Measurements from ENCODE around the gene CUX1. TPM values are rescaled to one million over a fixed set of nuclear protein-coding genes. Genes with fewer than 3 reads are reported as not detected.

CUX1 gene
- total and polyA plus RNA-seq, 2 of the 13 experiments (the other 11 are each of a cell fraction or from before 2014, with no cell fraction given) = 13.7 to 14.9 TPM

DNA sequence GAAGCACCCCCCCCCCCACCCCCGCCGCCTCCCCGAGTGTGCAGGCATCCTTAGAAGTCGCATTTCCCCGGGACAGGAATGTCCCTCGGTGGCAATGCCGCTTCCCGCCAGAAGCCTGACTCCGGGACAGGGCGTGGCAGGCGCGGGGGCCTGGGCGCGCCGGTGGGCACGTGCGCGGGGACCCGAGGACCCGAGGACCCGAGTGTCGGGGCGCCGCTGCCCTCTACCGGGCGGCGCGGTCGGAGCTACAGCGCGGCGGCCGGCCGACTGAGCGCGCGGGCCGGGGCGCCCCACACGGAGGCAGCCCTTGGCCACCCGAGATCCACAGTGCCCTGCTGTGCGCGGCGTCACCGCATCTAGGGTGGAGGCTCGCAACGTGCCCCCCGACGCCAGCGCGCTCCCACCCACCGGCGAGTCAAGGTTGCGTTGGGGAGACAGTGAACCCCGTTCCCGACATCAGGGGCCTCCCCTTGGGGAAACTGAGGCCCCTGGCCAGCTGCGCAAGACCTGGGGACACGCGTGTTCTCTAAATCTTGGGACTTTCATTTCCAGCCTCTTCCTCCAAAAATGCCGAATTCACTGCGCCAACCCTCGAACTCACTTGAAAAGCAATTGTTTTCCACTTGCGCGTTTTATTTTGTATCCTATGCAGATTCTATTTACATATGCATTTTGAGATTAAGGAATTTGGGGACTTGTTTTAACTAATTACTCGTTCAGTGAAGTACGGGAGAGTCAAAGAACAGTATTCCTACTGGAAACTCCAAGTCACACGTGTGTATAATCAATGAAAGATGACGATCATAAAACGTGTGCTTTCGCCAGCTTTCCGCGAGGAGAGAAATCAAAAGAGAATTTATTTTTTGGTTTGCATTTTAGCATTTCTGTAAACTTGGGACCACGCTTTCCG is 3.1 kb upstream of the CUX1 start (continued):
- TF ChIP-seq, protein P1, sequence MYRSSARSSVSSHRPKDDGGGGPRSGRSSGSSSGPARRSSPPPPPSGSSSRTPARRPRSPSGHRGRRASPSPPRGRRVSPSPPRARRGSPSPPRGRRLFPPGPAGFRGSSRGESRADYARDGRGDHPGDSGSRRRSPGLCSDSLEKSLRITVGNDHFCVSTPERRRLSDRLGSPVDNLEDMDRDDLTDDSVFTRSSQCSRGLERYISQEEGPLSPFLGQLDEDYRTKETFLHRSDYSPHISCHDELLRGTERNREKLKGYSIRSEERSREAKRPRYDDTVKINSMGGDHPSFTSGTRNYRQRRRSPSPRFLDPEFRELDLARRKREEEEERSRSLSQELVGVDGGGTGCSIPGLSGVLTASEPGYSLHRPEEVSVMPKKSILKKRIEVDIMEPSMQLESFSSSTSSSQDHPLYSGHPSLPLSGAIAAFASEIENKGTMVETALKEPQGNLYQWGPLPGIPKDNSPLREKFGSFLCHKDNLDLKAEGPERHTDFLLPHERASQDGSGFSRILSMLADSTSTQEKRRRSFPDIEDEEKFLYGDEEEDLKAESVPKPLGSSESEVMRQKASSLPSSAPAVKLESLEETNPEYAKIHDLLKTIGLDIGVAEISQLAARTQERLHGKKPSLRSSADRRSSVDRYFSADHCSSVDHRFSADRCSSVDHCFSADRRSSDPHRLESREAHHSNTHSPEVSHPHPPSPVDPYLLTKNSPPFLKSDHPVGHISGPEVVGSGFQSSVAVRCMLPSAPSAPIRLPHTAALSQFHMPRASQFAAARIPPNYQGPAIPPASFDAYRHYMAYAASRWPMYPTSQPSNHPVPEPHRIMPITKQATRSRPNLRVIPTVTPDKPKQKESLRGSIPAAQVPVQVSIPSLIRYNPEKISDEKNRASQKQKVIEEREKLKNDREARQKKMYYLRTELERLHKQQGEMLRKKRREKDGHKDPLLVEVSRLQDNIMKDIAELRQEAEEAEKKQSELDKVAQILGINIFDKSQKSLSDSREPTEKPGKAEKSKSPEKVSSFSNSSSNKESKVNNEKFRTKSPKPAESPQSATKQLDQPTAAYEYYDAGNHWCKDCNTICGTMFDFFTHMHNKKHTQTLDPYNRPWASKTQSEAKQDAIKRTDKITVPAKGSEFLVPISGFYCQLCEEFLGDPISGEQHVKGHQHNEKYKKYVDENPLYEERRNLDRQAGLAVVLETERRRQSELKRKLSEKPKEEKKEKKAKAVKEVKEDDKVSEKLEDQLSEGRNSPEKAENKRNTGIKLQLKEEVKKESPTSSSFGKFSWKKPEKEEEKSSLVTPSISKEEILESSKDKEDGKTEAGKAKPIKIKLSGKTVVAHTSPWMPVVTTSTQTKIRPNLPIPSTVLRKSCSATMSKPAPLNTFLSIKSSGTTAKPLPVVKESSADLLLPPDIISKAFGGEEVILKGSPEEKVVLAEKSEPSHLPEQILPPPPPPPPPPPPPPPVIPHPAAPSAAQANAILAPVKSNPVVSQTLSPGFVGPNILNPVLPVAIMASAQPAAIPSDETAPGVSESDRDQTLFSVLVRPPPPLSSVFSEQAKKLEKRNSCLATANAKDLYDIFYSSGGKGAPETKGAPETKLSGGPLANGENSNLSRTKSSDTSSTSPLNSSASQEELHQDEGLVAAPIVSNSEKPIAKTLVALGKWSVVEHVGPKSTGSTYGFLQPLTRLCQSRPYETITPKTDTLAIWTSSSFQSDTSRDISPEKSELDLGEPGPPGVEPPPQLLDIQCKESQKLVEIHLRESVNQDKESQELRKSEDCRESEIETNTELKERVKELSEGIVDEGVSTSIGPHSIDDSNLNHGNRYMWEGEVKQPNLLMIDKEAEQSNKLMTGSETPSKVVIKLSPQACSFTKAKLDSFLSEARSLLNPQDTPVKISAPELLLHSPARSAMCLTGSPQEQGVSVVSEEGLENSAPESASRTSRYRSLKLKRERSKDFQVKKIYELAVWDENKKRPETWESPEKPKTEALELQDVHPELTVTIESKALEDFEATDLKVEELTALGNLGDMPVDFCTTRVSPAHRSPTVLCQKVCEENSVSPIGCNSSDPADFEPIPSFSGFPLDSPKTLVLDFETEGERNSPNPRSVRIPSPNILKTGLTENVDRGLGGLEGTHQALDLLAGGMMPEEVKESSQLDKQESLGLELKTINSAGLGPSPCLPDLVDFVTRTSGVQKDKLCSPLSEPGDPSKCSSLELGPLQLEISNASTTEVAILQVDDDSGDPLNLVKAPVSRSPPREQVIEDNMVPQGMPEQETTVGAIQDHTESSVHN (CRISPR knock-in tag; IDR thresholded peaks at IDR 0.05) = no peak
- TF ChIP-seq, protein P2, sequence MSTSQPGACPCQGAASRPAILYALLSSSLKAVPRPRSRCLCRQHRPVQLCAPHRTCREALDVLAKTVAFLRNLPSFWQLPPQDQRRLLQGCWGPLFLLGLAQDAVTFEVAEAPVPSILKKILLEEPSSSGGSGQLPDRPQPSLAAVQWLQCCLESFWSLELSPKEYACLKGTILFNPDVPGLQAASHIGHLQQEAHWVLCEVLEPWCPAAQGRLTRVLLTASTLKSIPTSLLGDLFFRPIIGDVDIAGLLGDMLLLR (CRISPR knock-in tag; IDR thresholded peaks at IDR 0.05) = peak; percentile 80; the same call in 1 of the 2 replicates
- TF ChIP-seq XRCC5 (optimal IDR thresholded peaks at IDR 0.05; ENCODE audit: low read length) (peak; percentile 55), KLF12 (CRISPR knock-in tag; IDR thresholded peaks at IDR 0.05; ENCODE audit: borderline replicate concordance) (peak; percentile 75), EEA1 (CRISPR knock-in tag; IDR thresholded peaks at IDR 0.05; ENCODE audit: borderline replicate concordance) (no peak), JUN (CRISPR knock-in tag; IDR thresholded peaks at IDR 0.05) (no peak), ZNF781 (CRISPR knock-in tag; IDR thresholded peaks at IDR 0.05; ENCODE audit: borderline replicate concordance, not compliant biosample characterization) (peak; percentile 16), ZC3H4 (CRISPR knock-in tag; IDR thresholded peaks at IDR 0.05; ENCODE audit: borderline replicate concordance) (no peak), SMARCC2 (IDR thresholded peaks at IDR 0.05) (no peak), REXO4 (CRISPR knock-in tag; IDR thresholded peaks at IDR 0.05; ENCODE audit: borderline replicate concordance) (0 out of 2 replicates have a peak, but pooled peaks have one; percentile 36)
- TF ChIP-seq, protein P3, sequence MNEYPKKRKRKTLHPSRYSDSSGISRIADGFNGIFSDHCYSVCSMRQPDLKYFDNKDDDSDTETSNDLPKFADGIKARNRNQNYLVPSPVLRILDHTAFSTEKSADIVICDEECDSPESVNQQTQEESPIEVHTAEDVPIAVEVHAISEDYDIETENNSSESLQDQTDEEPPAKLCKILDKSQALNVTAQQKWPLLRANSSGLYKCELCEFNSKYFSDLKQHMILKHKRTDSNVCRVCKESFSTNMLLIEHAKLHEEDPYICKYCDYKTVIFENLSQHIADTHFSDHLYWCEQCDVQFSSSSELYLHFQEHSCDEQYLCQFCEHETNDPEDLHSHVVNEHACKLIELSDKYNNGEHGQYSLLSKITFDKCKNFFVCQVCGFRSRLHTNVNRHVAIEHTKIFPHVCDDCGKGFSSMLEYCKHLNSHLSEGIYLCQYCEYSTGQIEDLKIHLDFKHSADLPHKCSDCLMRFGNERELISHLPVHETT (CRISPR knock-in tag; conservative IDR thresholded peaks at IDR 0.05) = 0 out of 2 replicates have a peak, but pooled peaks have one; percentile 36
- TF ChIP-seq, protein P4, sequence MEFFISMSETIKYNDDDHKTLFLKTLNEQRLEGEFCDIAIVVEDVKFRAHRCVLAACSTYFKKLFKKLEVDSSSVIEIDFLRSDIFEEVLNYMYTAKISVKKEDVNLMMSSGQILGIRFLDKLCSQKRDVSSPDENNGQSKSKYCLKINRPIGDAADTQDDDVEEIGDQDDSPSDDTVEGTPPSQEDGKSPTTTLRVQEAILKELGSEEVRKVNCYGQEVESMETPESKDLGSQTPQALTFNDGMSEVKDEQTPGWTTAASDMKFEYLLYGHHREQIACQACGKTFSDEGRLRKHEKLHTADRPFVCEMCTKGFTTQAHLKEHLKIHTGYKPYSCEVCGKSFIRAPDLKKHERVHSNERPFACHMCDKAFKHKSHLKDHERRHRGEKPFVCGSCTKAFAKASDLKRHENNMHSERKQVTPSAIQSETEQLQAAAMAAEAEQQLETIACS (CRISPR knock-in tag; IDR thresholded peaks at IDR 0.05) = no peak
- TF ChIP-seq, protein P5, sequence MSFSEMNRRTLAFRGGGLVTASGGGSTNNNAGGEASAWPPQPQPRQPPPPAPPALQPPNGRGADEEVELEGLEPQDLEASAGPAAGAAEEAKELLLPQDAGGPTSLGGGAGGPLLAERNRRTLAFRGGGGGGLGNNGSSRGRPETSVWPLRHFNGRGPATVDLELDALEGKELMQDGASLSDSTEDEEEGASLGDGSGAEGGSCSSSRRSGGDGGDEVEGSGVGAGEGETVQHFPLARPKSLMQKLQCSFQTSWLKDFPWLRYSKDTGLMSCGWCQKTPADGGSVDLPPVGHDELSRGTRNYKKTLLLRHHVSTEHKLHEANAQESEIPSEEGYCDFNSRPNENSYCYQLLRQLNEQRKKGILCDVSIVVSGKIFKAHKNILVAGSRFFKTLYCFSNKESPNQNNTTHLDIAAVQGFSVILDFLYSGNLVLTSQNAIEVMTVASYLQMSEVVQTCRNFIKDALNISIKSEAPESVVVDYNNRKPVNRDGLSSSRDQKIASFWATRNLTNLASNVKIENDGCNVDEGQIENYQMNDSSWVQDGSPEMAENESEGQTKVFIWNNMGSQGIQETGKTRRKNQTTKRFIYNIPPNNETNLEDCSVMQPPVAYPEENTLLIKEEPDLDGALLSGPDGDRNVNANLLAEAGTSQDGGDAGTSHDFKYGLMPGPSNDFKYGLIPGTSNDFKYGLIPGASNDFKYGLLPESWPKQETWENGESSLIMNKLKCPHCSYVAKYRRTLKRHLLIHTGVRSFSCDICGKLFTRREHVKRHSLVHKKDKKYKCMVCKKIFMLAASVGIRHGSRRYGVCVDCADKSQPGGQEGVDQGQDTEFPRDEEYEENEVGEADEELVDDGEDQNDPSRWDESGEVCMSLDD (CRISPR knock-in tag; IDR thresholded peaks at IDR 0.05; ENCODE audit: borderline replicate concordance) = no peak; the same call in 1 of the 2 replicates
